Nephron (organoid): Measurements from ENCODE around the gene MPPE1.
A peak's percentile ranks its signal among the peaks of the same experiment; 100 is the strongest.

Experiments
- H3K27ac Mint-ChIP-seq, 3 experiments: 2 replicates each; pipeline ENCODE4 v1.8.0; 2020; ENCODE audit warnings: mixed read lengths in 3 of 3, mild to moderate bottlenecking in 2 of 3, moderate library complexity in 1 of 3
- H3K27me3 Mint-ChIP-seq: 2 replicates; pipeline ENCODE4 v1.8.0; 2021; ENCODE audit warnings: low read depth, mild to moderate bottlenecking, moderate library complexity, mixed read lengths
- H3K36me3 Mint-ChIP-seq: 2 replicates; pipeline ENCODE4 v1.8.0; 2020; ENCODE audit warnings: low read depth, mixed read lengths
- H3K4me1 Mint-ChIP-seq: 2 replicates; pipeline ENCODE4 v1.8.0; 2020; ENCODE audit warnings: mixed read lengths
- H3K4me3 Mint-ChIP-seq, 3 experiments: 2 replicates each; pipeline ENCODE4 v1.8.0; 2020; ENCODE audit warnings: mild to moderate bottlenecking in 3 of 3, mixed read lengths in 3 of 3, moderate library complexity in 2 of 3
- H3K9me3 Mint-ChIP-seq: 2 replicates; pipeline ENCODE4 v1.8.0; 2020; ENCODE audit warnings: mixed read lengths
- TF ChIP-seq, protein P1 (sequence below), 3 experiments: fragments of 200-600 bp; sonication (generic); IDR thresholded peaks; one replicate each; pipeline ENCODE4 v1.5.0; 2021; ENCODE audit warnings: antibody characterized with exemption in 3 of 3; ENCODE audit not compliant: unreplicated experiment in 3 of 3

Gene MPPE1

GRCh38 chr18:11906926-11907874 lies 917 bp downstream of the MPPE1 start:
- peak overlapping the region; percentile 91 to 96 (median 91) for H3K4me3 Mint-ChIP-seq
- no peaks in the 10 kb centered on the region for H3K9me3 Mint-ChIP-seq
- H3K36me3 Mint-ChIP-seq: peaks cover 3% of the 10 kb centered on the region
- peak overlapping the region; percentile 95 to 97 (median 97) for H3K27ac Mint-ChIP-seq
- H3K27me3 Mint-ChIP-seq: no peaks in the 10 kb centered on the region
- H3K4me1 Mint-ChIP-seq: peaks cover 7% of the 10 kb centered on the region
- TF ChIP-seq, protein P1, sequence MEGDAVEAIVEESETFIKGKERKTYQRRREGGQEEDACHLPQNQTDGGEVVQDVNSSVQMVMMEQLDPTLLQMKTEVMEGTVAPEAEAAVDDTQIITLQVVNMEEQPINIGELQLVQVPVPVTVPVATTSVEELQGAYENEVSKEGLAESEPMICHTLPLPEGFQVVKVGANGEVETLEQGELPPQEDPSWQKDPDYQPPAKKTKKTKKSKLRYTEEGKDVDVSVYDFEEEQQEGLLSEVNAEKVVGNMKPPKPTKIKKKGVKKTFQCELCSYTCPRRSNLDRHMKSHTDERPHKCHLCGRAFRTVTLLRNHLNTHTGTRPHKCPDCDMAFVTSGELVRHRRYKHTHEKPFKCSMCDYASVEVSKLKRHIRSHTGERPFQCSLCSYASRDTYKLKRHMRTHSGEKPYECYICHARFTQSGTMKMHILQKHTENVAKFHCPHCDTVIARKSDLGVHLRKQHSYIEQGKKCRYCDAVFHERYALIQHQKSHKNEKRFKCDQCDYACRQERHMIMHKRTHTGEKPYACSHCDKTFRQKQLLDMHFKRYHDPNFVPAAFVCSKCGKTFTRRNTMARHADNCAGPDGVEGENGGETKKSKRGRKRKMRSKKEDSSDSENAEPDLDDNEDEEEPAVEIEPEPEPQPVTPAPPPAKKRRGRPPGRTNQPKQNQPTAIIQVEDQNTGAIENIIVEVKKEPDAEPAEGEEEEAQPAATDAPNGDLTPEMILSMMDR (IDR thresholded peaks at IDR 0.05; ENCODE audit: unreplicated experiment in 3 of 3): no peak

DNA sequence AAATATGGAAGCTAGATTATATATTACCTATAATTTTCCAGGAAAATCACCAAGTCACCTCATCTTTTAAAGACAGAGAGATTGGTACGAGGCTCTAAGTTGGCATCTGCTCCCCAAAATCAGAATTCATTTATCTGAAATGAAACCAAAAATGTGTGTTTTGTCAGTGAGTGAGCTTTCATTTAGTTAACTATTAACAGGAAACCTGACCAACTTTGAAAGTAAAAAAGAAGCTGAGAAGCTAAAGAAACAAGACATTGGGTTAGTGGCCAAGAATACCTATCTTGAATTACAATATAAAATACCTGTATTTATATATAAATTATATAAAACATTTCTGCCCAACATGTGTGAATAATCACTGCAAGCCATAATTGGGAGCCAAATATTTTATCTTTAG lies 1.9 kb downstream of the MPPE1 start:
- TF ChIP-seq, protein P1 (IDR thresholded peaks at IDR 0.05; ENCODE audit: unreplicated experiment in 3 of 3): no peak
- Mint-ChIP-seq H3K27ac (peak overlapping the region in 1 of 3 experiments; percentile 48), H3K4me1 (peaks cover 7% of the 10 kb centered on the region)

GRCh38 chr18:11905613-11906012 lies 2.5 kb downstream of the MPPE1 start:
- H3K27ac Mint-ChIP-seq: peak overlapping the region in 1 of 3 experiments; percentile 48
- TF ChIP-seq, protein P1 (IDR thresholded peaks at IDR 0.05; ENCODE audit: unreplicated experiment in 3 of 3): no peak
- peaks cover 7% of the 10 kb centered on the region for H3K4me1 Mint-ChIP-seq
- H3K4me3 Mint-ChIP-seq: peak overlapping the region in 2 of 3 experiments; percentile 25 to 55
- peaks cover 9% of the 10 kb centered on the region for H3K36me3 Mint-ChIP-seq
- no peaks in the 10 kb centered on the region for H3K27me3 Mint-ChIP-seq
- no peaks in the 10 kb centered on the region for H3K9me3 Mint-ChIP-seq

More for the DNA sequence above, 1.9 kb downstream of the MPPE1 start:
- H3K9me3 Mint-ChIP-seq: no peaks in the 10 kb centered on the region
- no peaks in the 10 kb centered on the region for H3K27me3 Mint-ChIP-seq
- peak overlapping the region; percentile 37 to 55 (median 52) for H3K4me3 Mint-ChIP-seq
- peaks cover 9% of the 10 kb centered on the region for H3K36me3 Mint-ChIP-seq

DNA sequence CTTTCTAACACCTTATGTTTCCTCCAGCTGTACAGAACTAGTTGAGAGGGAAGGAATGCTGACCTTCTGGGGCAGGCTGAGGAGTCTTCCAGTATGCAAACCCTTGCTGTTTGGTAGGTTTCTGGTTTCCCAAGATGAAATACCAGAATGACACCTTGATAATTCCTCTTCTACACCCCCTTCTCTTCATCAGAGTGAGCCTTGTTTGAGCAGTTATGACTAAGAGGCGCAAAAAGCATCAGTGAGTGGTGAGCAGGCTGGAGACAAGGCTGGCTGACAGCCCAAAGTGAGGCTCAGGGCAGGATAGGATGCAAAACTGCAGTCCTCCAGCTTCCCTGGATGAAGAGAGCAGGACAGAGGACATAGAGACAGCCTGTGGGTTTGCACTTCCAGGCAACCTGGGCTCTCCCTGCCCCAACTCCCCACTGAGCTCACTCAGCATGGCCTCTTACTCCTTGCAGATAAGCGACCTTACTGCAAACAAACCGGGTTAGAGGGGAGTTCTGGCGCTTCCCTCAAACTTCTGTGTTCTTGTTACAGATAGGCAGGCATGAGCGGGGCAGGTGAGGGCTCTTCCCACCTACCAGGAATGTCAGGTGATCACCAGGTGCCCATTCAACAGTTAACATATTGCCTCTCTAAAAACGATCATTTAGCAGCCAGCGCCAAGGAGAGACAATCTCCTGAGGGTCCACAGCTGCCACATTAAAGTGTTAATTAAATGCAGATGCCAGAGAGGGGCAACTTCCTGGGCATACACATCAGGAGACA lies 5.4 kb downstream of the MPPE1 start:
- Mint-ChIP-seq H3K36me3 (peaks cover 13% of the 10 kb centered on the region), H3K27me3 (no peaks in the 10 kb centered on the region), H3K9me3 (no peaks in the 10 kb centered on the region), H3K4me1 (peaks cover 3% of the 10 kb centered on the region), H3K4me3 (no peak overlapping the region), H3K27ac (no peak overlapping the region)
- TF ChIP-seq, protein P1 (IDR thresholded peaks at IDR 0.05; ENCODE audit: unreplicated experiment in 3 of 3): no peak

DNA sequence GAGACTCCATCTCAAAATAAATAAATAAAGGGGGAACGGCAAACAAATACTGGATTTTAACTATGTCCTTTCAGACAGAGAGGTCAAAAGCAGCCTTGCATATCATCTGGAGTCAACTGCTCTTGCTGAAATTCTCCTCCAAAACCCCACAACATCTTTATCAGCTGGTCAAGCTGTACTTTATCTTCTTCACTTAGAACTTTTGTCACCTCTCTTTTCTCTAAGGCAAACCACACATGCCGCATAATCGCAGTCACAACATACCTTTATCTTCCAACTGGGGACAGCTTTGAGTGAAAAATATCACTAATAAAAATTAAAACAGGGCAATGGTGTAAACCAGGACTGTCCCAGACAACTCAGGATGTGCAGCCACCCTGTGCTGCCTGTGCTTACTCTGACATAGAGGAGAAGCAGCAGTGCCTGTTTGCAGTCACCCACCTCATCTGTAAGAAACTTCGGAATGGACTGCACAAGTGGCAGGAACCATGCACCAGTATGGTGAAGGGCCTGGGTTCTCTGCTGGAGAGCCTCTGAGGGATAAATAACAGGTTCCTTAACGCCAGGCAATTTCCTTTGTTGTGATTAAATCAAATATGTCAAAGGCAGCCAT lies 6.2 kb downstream of the MPPE1 start:
- no peaks in the 10 kb centered on the region for H3K9me3 Mint-ChIP-seq
- H3K27ac Mint-ChIP-seq: no peak overlapping the region
- no peaks in the 10 kb centered on the region for H3K4me1 Mint-ChIP-seq
- no peaks in the 10 kb centered on the region for H3K27me3 Mint-ChIP-seq
- TF ChIP-seq, protein P1 (IDR thresholded peaks at IDR 0.05; ENCODE audit: unreplicated experiment in 3 of 3): no peak
- no peak overlapping the region for H3K4me3 Mint-ChIP-seq
- H3K36me3 Mint-ChIP-seq: peaks cover 18% of the 10 kb centered on the region
